Heart left ventricle (tissue), 16 donors: ENCODE measurements around the gene PEX1. TPM values are rescaled to one million over a fixed set of nuclear protein-coding genes. Genes with fewer than 3 reads are reported as not detected.

ENCODE experiments used
- ATAC-seq, 4 donors: fragments of 200-7000 bp; cut with Tn5 transposase; one replicate each; pipeline ENCODE4 v1.9.1; 2020 to 2022; ENCODE audit warnings: moderate library complexity in 4 of 4, mild to moderate bottlenecking in 3 of 4, moderate number of reproducible peaks in 1 of 4
- DNase-seq, 5 donors: peaks; one replicate each; pipeline ENCODE4 v3.0.0-alpha.2; 2020
- H3K27ac ChIP-seq, 12 donors: fragments of 200-600 bp; sonication (generic) in 4 of 12; one replicate each; pipeline versions ENCODE4 v1.5.0 to v1.8.0; 2016 to 2022; ENCODE audit warnings: mild to moderate bottlenecking in 2 of 12
- H3K27me3 ChIP-seq, 9 donors: fragments of 200-600 bp; sonication (generic) in 2 of 9; one replicate each; pipeline versions ENCODE4 v1.5.1 to v1.8.0; 2016 to 2022; ENCODE audit warnings: mild to moderate bottlenecking in 3 of 9
- H3K36me3 ChIP-seq, 9 donors: fragments of 200-600 bp; sonication (generic) in 2 of 9; one replicate each; pipeline versions ENCODE4 v1.5.0 to v1.8.0; 2018 to 2022; ENCODE audit warnings: mild to moderate bottlenecking in 2 of 9
- H3K4me1 ChIP-seq, 12 donors: fragments of 200-600 bp; sonication (generic) in 4 of 12; one replicate each; pipeline versions ENCODE4 v1.5.0 to v1.8.0; 2016 to 2022; ENCODE audit warnings: mild to moderate bottlenecking in 3 of 12
- H3K4me3 ChIP-seq, 12 donors: fragments of 200-600 bp; sonication (generic) in 4 of 12; one replicate each; pipeline versions ENCODE4 v1.5.0 to v1.8.0; 2017 to 2022; ENCODE audit warnings: mild to moderate bottlenecking in 9 of 12, moderate library complexity in 4 of 12
- H3K9me3 ChIP-seq, 12 donors: fragments of 200-600 bp; sonication (generic) in 4 of 12; one replicate each; pipeline versions ENCODE4 v1.5.0 to v1.8.0; 2016 to 2022; ENCODE audit warnings: mild to moderate bottlenecking in 1 of 12
- CTCF ChIP-seq, 12 donors: fragments of 200-600 bp; sonication (generic) in 4 of 12; IDR thresholded peaks; one replicate each; pipeline versions ENCODE4 v1.5.0 to v1.8.0; 2018 to 2022; ENCODE audit warnings: antibody characterized with exemption in 12 of 12, mild to moderate bottlenecking in 5 of 12
- POLR2A ChIP-seq, 2 donors: fragments of 450-650 bp; IDR thresholded peaks; one replicate each; pipeline ENCODE4 v1.6.1; 2017; ENCODE audit warnings: antibody characterized with exemption in 2 of 2, mild to moderate bottlenecking in 2 of 2, moderate library complexity in 2 of 2
- WGBS, 4 donors: extraction: QIAGEN DNeasy Blood & Tissue Kit in 2 of 4; methylation state at CpG; one replicate each; pipeline versions ENCODE4 v1.1.5 to v1.1.7; 2013 to 2018; 5-methylcytosine and 5-hydroxymethylcytosine counted together
- intact Hi-C, 10 donors: fragments of 100-400 bp; cut with DNase I; formaldehyde crosslinking; loops; one replicate each; pipeline versions ENCODE4 v1.11.1 to v1.14.2; 2022
- polyA plus RNA-seq, 2 donors: library from polyadenylated mRNA; stranded (reverse); fragments of 200-250 nt; gene quantifications; one replicate each; pipeline ENCODE4 v1.2.3, GENCODE V29; 2013
- total RNA-seq, 9 donors: library from RNA; depleted of rRNA in 2 of 9; stranded (reverse); fragments of >200 nt in 2 of 9; fragmentation: NEBNext Ultra II Directional in 3 of 9; extraction: Animal tissue kit (Norgen Biotek cat#: 25700) in 3 of 9; gene quantifications; one replicate each; pipeline versions ENCODE4 v1.1.0 to v1.2.4, GENCODE V29; 2016 to 2023
- donor health status: ischemic (EF 13 %, LVEDD 7.1; RV severe dilation, severe dysfunction).
- donor health status: healthy with polysubstance abuse.
- donor health status: DM: no; HTN: yes; CAD: no.
- donor health status: DM: no; HTN: no; CAD: no.
- donor health status: ischemic (EF 25% LVEDD 6.9; RV normal size, moderate dysfunction).
- donor health status: ischemic (EF 25% LVEDD 5.7; RV mildly dilated, moderate dysfunction).
- donor health status: healthy.
- donor health status: DM: yes; HTN: yes; CAD: no.
- donor health status: ischemic (EF 35%, LVEDD 5.7; RV mildly dilated, moderate dysfunction).
- donor health status: nonischemic (EF 11% LVEDD 7.7; RV severe dilation, severe dysfunction).
- donor health status: DM: yes; HTN: yes; CAD: no.
- donor health status: PGD.
- donor health status: ischemic (EF 29% LVEDD 5.4; RV normal size, mild dysfunction).
- donor health status: nonischemic (EF 23%, LVEDD 6.1; RV moderate dilation, normal function).

Gene PEX1
- total and polyA plus RNA-seq, 11 donors: 4.8 to 19.9 (median 15.0) TPM

GRCh38 chr7:92520024-92520423 lies 8.3 kb downstream of the PEX1 start:
- Histone ChIP-seq H3K4me3 (no peak overlapping the region), H3K36me3 (peaks cover 0 to 69% (median 31%) of the 10 kb centered on the region in 9 donors), H3K9me3 (no peaks in the 10 kb centered on the region), H3K4me1 (peaks cover 0 to under 1% (median 0%) of the 10 kb centered on the region in 12 donors), H3K27ac (no peak overlapping the region), H3K27me3 (no peaks in the 10 kb centered on the region)
- TF ChIP-seq CTCF (IDR thresholded peaks at IDR 0.05): no peak
- no peak for TF ChIP-seq POLR2A (IDR thresholded peaks at IDR 0.05)
- 91 to 95% (median 92%) methylated on average over 1 of the region's 1 CpG for WGBS, 4 donors
- intact Hi-C loops: loop anchor here in 2 of 10 donors (10.0 kb wide), 1 partner anchor 535 kb away; no protein-coding TSS in a partner anchor
- ATAC-seq: no peak
- no peak for DNase-seq

GRCh38 chr7:92517631-92518030 lies 10.7 kb downstream of the PEX1 start:
- ATAC-seq: no peak
- no peak overlapping the region for H3K27ac ChIP-seq
- no peaks in the 10 kb centered on the region for H3K27me3 ChIP-seq
- no peak for DNase-seq
- H3K4me3 ChIP-seq: no peak overlapping the region
- 84 to 94% (median 90%) methylated on average over 3 of the region's 3 CpGs for WGBS, 4 donors
- peaks cover 0 to 88% (median 36%) of the 10 kb centered on the region in 9 donors for H3K36me3 ChIP-seq
- H3K9me3 ChIP-seq: no peaks in the 10 kb centered on the region
- no peaks in the 10 kb centered on the region for H3K4me1 ChIP-seq
- intact Hi-C loops: no loop called here
- TF ChIP-seq POLR2A (IDR thresholded peaks at IDR 0.05) (no peak), CTCF (IDR thresholded peaks at IDR 0.05) (no peak)

- H3K4me1 ChIP-seq: no peaks in the 10 kb centered on the region
- no peaks in the 10 kb centered on the region for H3K27me3 ChIP-seq
- H3K27ac ChIP-seq: no peak overlapping the region
- TF ChIP-seq POLR2A (IDR thresholded peaks at IDR 0.05): no peak
- no peak for TF ChIP-seq CTCF (IDR thresholded peaks at IDR 0.05)
- ATAC-seq (no peak), DNase-seq (no peak)
- intact Hi-C loops: no loop called here
- H3K36me3 ChIP-seq: peaks cover 0 to 91% (median 50%) of the 10 kb centered on the region in 9 donors
- no peaks in the 10 kb centered on the region for H3K9me3 ChIP-seq
- 59 to 62% (median 61%) methylated on average over 3 of the region's 3 CpGs for WGBS, 4 donors
- no peak overlapping the region for H3K4me3 ChIP-seq
Observed at GRCh38 chr7:92513167-92513902, 15.0 kb downstream of the PEX1 start.

GRCh38 chr7:92508946-92509345 lies 19.4 kb downstream of the PEX1 start:
- Histone ChIP-seq H3K4me3 (no peak overlapping the region), H3K27ac (no peak overlapping the region), H3K27me3 (no peaks in the 10 kb centered on the region), H3K9me3 (no peaks in the 10 kb centered on the region), H3K36me3 (peaks cover 0 to 98% (median 57%) of the 10 kb centered on the region in 9 donors), H3K4me1 (no peaks in the 10 kb centered on the region)
- 94 to 98% (median 95%) methylated on average over 5 of the region's 5 CpGs for WGBS, 4 donors
- intact Hi-C loops: no loop called here
- no peak for DNase-seq
- TF ChIP-seq POLR2A (IDR thresholded peaks at IDR 0.05) (no peak), CTCF (IDR thresholded peaks at IDR 0.05) (no peak)
- no peak for ATAC-seq
